ENCODE results near the gene ESR1.

DNA sequence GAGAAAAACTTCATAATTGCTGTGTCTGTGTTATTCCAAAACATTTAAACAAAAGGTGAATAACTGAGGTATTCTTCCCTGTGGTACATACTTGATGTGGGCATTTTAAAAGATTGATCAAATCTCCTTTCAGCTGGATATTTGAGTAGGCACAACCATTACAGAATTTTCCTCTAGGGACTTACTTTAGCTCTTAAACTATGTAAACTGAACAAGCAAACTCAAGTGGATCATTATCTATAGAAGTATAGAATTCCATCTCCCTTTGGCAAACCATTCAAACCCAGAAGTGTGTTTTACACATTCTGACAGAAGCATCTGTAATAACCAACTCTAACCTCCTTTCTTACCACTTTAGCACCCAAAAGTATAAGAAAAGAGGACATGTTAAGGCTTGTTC is 241.4 kb downstream of the ESR1 start:
- TF ChIP-seq POLR2A (IDR thresholded peaks at IDR 0.05) = no peak
- TF ChIP-seq, protein P1, sequence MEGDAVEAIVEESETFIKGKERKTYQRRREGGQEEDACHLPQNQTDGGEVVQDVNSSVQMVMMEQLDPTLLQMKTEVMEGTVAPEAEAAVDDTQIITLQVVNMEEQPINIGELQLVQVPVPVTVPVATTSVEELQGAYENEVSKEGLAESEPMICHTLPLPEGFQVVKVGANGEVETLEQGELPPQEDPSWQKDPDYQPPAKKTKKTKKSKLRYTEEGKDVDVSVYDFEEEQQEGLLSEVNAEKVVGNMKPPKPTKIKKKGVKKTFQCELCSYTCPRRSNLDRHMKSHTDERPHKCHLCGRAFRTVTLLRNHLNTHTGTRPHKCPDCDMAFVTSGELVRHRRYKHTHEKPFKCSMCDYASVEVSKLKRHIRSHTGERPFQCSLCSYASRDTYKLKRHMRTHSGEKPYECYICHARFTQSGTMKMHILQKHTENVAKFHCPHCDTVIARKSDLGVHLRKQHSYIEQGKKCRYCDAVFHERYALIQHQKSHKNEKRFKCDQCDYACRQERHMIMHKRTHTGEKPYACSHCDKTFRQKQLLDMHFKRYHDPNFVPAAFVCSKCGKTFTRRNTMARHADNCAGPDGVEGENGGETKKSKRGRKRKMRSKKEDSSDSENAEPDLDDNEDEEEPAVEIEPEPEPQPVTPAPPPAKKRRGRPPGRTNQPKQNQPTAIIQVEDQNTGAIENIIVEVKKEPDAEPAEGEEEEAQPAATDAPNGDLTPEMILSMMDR (IDR thresholded peaks at IDR 0.05) = no peak

Data from right lobe of liver (tissue), 4 donors.